Measurements from ENCODE around the gene DNAH2. TPM values are rescaled to one million over a fixed set of nuclear protein-coding genes. Genes with fewer than 3 reads are reported as not detected.
A peak's percentile ranks its signal among the peaks of the same experiment; 100 is the strongest.

The DNAH2 gene
- total RNA-seq, 1 donor from 2014 or later: 0.31 TPM

DNA sequence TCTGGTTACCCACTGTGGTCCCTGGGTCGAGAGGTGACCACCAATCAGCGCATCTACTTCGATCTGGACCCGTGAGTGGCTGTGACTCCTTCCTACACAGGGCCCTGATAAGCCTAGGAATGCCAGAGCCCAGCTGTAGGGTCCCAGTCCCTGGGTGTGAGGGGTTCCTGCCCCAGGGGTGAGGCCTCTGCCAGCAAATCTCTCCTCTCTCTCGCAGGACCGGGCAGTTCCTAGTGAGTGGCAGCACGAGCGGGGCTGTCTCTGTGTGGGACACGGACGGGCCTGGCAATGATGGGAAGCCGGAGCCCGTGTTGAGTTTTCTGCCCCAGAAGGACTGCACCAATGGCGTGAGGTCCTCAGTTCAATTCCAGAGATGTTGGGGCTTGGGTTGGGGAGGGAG is 14.8 kb upstream of the DNAH2 start:
- DNase-seq: no peak

DNA sequence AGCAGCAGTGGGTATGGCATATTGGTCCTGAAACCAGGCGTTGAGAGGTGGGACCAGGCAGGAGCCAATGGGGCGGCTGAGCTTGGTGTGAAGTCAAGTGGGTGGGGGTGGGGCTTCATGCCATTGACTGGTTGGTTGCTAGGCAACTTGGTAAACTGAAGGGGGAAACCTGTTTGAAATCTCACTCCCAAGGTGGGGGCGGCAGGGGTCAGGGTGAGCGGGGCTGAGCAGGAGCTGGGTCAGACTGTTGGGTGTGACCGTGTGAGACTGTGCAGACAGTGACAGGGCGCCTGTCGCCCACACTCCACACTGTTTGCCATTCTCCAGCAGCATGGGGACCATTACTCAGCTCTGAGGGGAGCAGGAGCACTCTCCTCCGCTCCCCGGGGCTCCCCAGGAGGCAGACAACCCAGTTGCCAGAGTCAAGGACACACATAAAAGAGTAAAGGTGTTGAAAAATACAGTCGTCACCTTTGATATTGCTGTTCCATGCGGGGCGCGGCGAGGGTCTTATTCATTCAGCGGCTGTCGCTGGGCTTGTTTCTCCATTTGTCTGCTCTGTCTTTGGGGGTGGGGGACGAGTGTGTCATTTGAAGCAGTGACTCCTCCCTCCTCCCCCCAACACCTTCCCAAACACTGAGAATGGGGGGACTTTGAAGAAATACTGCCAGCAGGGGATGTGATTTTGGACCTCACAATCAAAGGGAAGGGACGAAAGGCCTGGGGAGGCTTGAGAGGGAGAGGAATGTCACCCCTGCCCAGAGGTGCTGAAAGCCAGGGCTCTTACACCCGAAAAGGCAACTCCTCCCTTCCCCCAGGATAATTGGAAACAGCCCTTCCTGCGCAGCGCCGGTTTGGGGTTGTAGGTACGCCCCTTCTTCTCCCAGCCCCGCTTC is 13.7 kb upstream of the DNAH2 start:
- DNase-seq: peak; percentile 87

DNA sequence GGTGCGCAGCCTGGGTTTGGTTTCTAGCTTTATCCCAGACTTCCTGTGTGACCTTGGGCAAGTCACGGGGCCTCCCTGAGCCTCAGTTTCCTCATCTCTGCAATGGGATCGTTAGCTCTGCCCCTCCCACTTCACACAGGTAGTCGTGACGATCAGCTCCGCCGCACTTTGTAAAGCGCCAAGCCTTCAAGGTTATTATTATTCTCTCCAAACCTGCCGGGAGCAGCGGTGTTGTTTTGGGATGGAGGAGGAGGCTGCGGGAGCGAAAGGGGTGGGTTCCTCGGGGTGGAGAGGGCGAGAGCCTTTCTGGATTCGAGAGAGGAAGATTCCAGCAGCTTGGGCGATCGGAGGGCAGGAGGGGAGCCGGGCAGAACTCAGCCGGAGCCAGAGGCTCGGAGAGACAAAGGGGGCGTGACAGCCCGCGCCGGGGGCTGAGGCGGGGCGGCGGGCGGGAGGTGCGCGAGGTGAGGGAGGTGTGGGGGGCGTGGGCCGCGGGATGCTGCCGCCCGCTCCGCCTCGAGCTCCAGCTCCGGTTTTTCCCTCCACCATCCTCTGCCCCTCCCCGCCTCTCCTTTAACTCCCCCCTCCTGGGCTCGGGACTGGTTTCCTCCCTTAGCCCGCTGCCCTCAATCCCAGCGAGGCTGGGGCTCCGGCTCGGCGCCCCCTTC is 12.8 kb upstream of the DNAH2 start, which contains the start of gene EFNB3:
Gene EFNB3 (plus strand): TSS at position 602 of the 668 bp plus-strand sequence. CDS start 397 bp downstream, outside the sequence.
- DNase-seq: peak; percentile 73

DNA sequence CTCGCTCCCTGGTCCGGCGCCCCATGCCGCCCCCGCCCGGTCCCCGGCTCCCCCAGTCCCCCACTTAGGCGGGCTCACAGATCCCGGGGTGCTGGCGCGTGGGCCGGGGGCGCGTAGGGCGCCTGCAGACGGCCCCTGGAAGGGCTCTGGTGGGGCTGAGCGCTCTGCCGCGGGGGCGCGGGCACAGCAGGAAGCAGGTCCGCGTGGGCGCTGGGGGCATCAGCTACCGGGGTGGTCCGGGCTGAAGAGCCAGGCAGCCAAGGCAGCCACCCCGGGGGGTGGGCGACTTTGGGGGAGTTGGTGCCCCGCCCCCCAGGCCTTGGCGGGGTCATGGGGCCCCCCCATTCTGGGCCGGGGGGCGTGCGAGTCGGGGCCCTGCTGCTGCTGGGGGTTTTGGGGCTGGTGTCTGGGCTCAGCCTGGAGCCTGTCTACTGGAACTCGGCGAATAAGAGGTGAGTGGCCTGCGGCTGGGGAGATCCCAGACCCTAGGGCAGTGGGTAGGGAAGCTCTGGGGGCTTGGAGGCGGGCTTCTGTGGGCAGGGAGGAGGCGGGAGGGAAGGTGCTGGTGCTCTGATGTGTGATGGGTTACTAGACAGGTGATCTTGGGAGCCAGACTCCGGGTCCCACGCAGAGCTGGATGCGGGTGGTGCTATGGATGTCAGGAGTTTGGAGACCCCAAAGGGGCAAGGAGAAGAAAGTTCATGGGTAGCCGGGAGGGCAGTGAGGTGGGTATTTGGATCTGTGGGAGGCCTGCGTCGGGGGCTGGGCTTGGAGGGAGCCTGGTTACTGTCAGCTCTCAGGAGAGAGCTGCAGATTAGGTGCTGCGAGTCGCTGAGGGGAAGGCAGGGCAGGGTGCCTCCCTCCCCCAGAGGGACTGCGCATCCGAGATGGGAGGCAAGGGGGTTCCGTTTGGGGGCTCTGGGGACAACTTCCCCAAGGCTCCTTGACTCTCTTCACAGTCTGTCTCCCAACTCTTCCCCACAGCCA is 12.0 kb upstream of the DNAH2 start:
- no peak for DNase-seq

DNA sequence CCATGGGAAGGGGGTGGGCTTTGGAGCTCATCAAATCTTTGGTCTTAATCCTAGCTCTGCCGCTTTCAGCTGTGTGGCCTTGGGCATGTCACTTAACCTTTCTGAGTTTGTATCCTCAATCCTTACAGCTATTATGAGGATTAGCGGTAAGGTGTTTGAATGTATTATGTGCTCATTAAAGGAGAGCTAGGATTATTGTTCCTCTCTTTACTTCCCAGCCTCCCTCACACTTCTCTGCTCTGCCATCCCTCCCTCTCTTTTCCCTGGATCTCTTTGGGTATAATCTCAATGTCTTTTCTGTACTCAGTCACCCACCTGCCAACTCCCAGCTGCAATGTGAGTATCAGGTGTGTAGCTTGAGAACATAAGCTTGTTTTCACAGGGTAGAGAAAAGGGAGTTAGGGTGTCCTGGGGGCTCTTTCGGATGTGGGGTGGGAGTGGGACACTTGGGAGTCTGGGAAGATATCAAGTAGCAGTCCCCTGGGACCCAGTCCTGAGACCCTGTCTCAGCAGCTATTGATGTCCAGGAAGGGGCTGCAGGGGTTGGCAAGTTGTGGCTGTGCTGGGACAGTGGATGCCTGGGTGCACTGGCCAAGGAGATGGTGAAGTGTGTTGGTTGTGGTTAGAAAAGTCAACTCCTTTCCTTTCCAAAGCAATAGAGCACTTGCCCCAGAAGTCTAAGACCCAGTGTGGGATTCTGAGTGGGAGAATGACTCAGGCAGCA is 10.8 kb upstream of the DNAH2 start:
- DNase-seq: no peak

DNA sequence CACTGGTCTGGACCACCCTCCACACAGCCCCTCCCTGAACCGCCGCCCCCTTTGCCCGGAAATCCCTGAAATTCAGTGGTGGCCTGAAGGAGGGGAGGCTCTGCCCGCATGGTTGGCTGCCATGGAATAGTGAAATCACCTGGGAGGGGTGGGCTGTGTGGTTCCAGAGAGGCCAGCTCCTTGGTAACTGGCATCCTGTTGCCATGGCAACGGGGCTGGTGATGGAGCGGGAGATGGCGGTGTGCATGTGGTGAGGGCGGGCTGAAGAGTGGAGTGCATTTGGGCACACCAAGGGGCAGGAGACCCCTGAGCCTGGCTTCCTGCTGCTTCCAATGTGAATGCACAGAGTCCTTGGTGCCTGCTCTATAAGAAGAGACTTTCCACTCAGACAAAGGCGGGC is 10.1 kb upstream of the DNAH2 start:
- no peak for DNase-seq

DNA sequence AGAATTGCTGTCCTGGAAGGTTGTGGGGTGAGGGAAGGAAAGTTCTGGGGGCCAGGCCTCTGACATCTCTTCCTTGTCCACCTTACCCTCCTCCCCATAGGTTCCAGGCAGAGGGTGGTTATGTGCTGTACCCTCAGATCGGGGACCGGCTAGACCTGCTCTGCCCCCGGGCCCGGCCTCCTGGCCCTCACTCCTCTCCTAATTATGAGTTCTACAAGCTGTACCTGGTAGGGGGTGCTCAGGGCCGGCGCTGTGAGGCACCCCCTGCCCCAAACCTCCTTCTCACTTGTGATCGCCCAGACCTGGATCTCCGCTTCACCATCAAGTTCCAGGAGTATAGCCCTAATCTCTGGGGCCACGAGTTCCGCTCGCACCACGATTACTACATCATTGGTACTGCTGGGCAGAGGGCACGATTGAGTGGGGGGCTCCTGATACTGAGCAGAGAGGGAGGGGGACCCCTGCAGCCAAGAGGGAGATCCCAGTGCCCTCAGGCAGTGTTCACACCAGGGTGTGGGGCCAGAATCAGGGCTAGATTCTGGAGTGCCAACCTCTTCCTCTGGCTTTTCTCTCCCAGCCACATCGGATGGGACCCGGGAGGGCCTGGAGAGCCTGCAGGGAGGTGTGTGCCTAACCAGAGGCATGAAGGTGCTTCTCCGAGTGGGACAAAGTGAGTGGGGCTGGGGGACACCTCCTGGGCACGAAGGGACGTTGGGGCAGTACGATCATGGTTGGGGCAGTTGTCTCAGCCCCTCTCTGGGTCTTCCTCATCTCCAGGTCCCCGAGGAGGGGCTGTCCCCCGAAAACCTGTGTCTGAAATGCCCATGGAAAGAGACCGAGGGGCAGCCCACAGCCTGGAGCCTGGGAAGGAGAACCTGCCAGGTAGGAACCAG is 9.4 kb upstream of the DNAH2 start:
- DNase-seq: no peak

DNA sequence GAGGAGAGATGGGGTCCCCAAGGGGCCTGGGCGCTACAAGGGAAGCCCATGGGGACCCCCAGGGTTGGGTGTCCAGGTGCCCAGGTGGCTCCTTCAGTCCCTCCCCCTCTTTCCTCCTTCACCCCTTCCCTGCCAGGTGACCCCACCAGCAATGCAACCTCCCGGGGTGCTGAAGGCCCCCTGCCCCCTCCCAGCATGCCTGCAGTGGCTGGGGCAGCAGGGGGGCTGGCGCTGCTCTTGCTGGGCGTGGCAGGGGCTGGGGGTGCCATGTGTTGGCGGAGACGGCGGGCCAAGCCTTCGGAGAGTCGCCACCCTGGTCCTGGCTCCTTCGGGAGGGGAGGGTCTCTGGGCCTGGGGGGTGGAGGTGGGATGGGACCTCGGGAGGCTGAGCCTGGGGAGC is 8.5 kb upstream of the DNAH2 start:
- DNase-seq: no peak

DNA sequence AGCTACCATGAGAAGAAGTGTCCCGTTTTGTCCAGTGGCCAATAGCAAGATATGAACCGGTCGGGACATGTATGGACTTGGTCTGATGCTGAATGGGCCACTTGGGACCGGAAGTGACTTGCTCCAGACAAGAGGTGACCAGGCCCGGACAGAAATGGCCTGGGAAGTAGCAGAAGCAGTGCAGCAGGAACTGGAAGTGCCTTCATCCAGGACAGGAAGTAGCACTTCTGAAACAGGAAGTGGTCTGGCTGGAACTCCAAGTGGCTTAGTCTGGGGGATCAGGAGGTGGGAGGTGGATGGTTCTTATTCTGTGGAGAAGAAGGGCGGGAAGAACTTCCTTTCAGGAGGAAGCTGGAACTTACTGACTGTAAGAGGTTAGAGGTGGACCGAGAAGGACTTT is 7.2 kb upstream of the DNAH2 start:
- DNase-seq: no peak

DNA sequence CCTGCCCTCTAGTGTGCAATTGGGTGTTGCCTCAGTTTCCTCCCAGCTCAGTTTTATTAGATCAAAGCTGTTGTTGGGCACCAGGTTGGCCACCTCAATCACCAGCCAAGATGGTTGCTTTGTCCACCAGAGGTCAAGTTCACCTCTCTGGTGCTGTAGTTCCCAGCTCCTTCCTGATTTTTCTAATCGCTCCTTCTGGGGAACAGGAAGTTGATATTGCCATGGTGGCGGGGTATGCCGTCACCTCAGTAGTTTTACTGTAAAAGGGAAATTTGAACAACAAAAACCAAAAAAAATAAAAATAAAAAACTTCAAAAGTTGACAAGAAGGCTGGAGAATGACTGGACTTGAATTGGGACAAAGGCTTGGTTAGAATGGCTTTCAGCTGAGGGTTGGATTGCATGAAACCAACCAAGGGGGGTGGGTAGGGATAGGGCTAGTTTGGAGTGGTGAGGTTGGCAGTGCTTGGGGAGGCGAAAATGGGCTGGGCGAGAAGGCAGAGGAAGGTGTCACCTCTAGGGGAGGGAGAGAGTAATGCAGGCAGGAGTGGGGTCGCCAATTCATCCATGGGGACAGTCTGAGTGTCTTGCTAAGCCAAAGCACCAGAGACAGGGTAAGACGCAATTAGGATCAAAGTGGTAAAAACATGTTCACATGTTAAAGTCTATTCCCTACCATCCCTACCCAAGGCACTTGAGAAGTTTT is 6.3 kb upstream of the DNAH2 start:
- DNase-seq: no peak

DNA sequence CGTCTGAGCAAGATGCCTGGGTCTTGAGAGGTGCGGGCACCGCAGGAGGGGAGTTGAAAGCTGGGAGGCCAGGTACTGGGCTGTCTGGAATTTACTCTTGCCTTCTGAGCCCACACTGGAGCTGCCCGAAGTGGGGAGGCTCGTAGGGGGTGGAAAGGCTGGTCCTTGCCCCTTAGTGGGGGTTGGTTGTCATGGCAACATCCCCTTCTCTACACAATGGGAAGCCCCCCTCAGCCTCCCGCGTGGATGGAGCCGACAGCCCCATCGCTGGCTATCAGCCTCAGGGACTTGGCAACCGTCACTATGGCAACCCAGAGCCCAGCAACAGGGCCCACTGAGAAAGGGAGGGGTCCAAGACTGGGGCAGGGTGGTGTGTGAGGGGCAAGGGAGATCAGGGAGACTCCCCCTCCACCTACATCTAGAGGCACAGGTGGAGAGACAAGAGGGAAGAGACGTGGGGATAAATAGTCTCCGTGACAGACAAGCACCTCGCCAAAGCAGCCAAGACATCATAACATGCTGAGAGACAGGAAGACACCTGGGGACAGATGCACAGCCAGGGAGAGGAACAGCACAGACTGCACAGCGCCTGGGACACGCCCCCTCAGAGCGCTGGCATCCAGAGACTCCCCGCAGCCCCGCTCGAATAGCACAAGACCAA is 5.3 kb upstream of the DNAH2 start:
- DNase-seq: no peak

DNA sequence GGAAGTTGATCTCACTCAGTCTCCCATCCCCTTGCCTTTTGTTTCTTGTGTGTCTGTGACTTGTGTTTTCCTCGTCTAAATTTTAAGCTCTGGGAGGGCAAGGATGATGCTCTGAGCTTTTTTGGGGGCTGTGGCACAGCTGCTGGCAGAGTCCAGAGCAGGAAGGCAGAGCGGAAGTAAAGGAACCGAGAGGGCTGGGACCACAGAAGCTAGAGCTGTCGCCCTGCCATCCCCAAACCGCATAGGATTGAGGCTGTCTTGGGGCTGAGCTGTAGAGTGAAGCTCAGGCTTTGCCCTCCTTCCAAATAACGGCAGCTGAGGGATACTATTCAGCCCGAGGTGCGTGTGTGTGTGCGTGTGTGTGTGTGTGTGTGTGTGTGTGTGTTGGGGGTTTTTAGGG is 3.8 kb upstream of the DNAH2 start:
- DNase-seq: no peak

DNA sequence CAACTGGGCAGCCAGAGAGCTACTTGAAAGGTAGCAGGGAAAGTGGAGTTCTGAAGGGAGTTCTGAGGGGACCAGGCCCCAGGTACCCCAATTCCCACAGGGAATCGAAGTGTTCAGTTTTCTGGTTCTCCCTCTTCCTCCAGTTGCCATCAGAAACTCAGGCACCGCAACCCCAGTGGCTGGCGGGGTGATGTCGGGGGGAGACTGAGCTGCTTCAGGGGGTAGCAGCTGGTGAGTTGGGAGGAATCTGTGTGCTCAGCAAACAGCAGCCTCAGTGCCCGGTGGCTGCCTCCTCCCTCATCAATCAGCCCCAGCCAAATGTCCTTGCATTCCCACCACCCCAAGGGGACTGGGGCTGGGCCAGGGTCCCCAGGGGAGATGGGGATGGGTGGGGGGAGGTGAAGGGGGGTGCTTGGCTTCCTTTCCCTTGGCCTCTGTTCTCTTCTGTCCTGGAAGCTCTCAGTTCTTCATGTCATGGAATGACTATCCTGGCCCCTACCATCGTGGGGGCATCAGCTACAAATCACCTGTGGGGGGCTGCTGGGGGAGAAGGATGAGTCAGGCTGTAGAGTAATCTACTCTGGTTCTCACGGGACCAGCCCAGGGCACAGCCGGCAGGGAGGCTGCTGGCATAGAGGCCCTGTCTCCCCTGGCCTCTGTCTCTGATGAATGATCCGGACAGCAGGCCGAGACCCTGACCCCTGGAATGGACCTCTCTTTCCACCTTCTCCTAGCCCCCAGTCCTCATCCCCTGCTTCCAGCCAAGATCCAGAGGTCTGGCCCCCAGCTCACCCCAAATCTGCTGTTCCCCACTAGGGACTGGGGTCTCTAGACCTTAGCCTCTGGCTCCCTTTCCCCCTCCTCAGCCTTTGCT is 2.6 kb upstream of the DNAH2 start:
- no peak for DNase-seq

DNA sequence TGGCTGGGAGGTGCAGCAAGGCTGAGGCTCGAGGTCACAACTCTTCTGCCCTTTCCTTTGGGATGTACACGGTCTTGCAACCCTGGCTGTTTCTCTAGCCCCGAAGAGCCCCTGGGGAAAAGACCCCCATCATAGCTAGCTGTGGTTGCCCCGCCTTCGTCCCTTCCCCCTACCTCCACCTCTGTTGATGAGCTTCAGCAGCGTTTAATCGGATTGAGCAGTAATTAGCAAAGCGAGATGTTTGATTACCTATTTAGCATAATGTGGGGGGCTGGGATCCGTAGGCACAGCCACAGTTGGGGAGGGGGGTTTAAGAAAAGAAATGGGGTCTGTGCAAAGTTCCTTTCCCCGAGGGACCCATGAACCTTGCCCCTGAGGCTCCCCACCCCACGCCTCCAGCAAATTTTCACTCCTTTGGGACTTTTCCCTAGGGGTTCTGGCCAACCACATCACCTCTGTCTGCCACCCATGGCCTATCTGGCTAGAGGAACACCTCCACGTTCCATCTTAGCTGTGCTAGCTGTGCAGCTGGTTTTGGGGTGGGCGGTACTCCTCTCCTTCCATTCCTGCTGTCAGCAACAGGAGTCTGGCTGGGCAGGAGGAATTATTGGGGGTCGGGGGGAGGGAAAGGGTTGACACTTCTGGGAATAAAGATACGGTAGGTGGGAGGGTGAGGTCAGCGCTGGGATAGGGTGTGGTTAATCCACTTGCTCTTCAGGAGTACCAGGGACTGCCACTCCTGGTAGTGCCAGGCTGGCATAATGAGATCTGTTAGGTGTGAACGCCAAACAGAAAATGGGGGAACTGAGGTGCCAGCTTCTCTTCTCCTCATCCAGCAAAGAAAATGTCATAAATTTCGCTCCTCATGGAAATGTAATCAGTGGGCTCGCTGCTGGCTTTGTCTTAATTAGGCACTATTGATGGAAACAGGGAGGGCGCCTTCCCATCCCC is 1.3 kb upstream of the DNAH2 start:
- DNase-seq: no peak

DNA sequence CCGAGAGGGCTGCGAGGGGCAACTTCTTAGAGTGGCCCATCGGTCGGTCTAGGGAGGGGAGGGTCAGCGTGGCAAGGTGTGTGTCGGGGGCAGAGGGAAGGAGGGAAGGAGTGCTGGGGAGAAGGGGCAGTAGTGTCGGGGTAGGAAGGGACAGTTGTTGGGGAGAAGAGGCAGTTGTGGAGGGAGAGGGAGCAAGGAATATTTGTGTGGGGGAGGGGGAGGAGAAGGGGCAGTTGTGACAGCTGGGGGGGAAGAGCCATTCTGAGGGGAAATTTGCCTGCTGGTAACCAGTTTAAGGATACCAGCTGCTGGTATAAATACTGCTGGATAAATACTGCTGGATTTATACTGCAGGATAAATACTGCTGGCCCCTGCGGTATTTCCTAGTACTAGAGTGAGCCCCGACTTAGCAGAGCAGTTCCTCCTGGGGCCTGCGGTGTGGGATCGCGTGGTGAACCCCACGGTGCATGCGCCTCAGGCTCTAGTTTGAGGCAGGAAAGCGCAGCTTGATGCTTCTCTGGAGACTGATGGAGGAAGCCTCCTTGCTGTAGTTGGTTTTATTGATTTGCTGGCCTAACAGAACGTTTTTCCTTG is 309 bp downstream of the DNAH2 start:
- no peak for DNase-seq

DNA sequence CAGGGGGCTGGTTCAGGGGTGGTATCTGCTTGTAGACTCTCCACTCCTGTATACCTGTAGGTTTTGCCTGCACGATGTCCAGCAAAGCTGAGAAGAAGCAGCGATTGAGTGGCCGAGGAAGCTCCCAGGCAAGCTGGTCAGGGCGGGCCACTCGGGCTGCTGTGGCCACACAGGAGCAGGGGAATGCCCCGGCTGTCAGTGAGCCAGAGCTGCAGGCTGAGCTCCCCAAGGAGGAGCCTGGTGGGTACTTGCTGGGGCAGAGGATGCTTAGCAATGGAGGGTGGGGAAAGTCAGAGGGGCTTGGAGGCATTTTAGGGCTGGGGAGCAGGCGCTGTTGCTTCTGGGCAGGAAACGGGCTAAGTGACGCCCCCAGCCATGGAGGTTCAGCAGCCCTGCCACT is 2.1 kb downstream of the DNAH2 start:
- DNase-seq: no peak

DNA sequence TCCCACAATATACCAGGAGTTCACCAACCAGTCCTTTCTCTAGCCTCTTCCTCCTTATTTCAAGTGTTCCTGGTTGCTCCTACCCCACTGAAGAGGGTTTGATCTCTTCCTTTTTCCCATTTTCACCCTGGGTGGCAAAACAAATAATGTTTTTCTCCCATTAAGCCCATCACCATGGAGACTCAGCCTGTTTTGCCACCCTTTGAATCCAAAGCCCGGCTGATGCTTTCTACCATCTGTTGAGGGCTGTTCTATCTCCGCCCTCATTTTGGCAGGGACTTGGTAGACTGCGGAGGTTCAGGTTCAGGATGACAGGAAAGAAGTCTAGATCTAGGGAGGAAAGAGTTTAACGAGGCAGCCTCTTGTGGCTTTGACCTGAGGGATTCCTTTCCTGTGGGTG is 2.6 kb downstream of the DNAH2 start:
- peak; percentile 62 for DNase-seq
